HFFc6 (cell line): ENCODE data around the gene SH2D3C. TPM values are rescaled to one million over a fixed set of nuclear protein-coding genes. Genes with fewer than 3 reads are reported as not detected.
A peak's percentile ranks its signal among the peaks of the same experiment; 100 is the strongest.

ENCODE experiments used
- DNase-seq: peaks from one replicate; pipeline ENCODE4 v3.0.0-alpha.2; 2018
- H3K27ac Mint-ChIP-seq: 2 replicates; pipeline ENCODE4 v1.8.0; 2020; ENCODE audit warnings: mild to moderate bottlenecking, mixed read lengths
- H3K27me3 Mint-ChIP-seq: 2 replicates; pipeline ENCODE4 v1.8.0; 2021; ENCODE audit warnings: mild to moderate bottlenecking, moderate library complexity, mixed read lengths; ENCODE audit not compliant: insufficient read depth
- H3K36me3 Mint-ChIP-seq: 2 replicates; pipeline ENCODE4 v1.8.0; 2021; ENCODE audit warnings: low read depth, mixed read lengths
- H3K4me1 Mint-ChIP-seq: 2 replicates; pipeline ENCODE4 v1.8.0; 2020; ENCODE audit warnings: low read depth, mixed read lengths
- H3K4me3 Mint-ChIP-seq: 2 replicates; pipeline ENCODE4 v1.8.0; 2020; ENCODE audit warnings: mild to moderate bottlenecking, moderate library complexity, mixed read lengths
- H3K9me3 Mint-ChIP-seq: 2 replicates; pipeline ENCODE4 v1.8.0; 2020; ENCODE audit warnings: mild to moderate bottlenecking, mixed read lengths
- CTCF ChIP-seq: fragments of 200-600 bp; sonication (generic); IDR thresholded peaks from 2 replicates; pipeline ENCODE4 v1.5.0; 2021; ENCODE audit warnings: antibody characterized with exemption, mild to moderate bottlenecking
- total RNA-seq, 6 experiments: library from RNA; stranded (reverse); fragmentation: NEBNext Ultra II Directional; extraction: Animal tissue kit (Norgen Biotek cat#: 25700); gene quantifications; 2 replicates in 1 of 6; 3 replicates in 5 of 6; pipeline ENCODE4 v1.2.3, GENCODE V29; 2021

Gene SH2D3C
- total RNA-seq, 6 experiments from 2014 or later: not detected

- H3K27me3 Mint-ChIP-seq: peaks cover 32% of the 10 kb centered on the region
- peak overlapping the region; percentile 87; the same call in 1 of the 2 replicates for H3K4me3 Mint-ChIP-seq
- TF ChIP-seq CTCF: no peak
- H3K27ac Mint-ChIP-seq: no peak overlapping the region
- H3K36me3 Mint-ChIP-seq: no peaks in the 10 kb centered on the region
- no peaks in the 10 kb centered on the region for H3K9me3 Mint-ChIP-seq
- H3K4me1 Mint-ChIP-seq: peaks cover 8% of the 10 kb centered on the region
- no peak for DNase-seq
These were observed 8.4 kb downstream of the SH2D3C start for GRCh38 chr9:127769929-127770582.

- Mint-ChIP-seq H3K27ac (no peak overlapping the region), H3K9me3 (no peaks in the 10 kb centered on the region), H3K4me3 (no peak overlapping the region), H3K4me1 (peaks cover 8% of the 10 kb centered on the region), H3K27me3 (peaks cover 27% of the 10 kb centered on the region), H3K36me3 (no peaks in the 10 kb centered on the region)
- DNase-seq: no peak
- no peak for TF ChIP-seq CTCF
These were observed 9.4 kb downstream of the SH2D3C start for GRCh38 chr9:127769101-127769500.

- peaks cover 23% of the 10 kb centered on the region for H3K27me3 Mint-ChIP-seq
- TF ChIP-seq CTCF: no peak
These were observed 9.8 kb downstream of the SH2D3C start for GRCh38 chr9:127768698-127769097.

GRCh38 chr9:127767909-127768331, 10.5 kb downstream of the SH2D3C start:
- Mint-ChIP-seq H3K4me3 (no peak overlapping the region), H3K27ac (no peak overlapping the region), H3K9me3 (no peaks in the 10 kb centered on the region), H3K36me3 (no peaks in the 10 kb centered on the region), H3K4me1 (peaks cover 8% of the 10 kb centered on the region), H3K27me3 (peaks cover 20% of the 10 kb centered on the region)
- no peak for DNase-seq
- no peak for TF ChIP-seq CTCF

More at GRCh38 chr9:127768698-127769097, 9.8 kb downstream of the SH2D3C start:
- H3K36me3 Mint-ChIP-seq: no peaks in the 10 kb centered on the region
- DNase-seq: no peak
- no peak overlapping the region for H3K27ac Mint-ChIP-seq
- H3K9me3 Mint-ChIP-seq: no peaks in the 10 kb centered on the region
- no peak overlapping the region for H3K4me3 Mint-ChIP-seq
- H3K4me1 Mint-ChIP-seq: peaks cover 8% of the 10 kb centered on the region

GRCh38 chr9:127767410-127767809, 11.1 kb downstream of the SH2D3C start:
- no peak for DNase-seq
- no peak overlapping the region for H3K27ac Mint-ChIP-seq
- no peaks in the 10 kb centered on the region for H3K36me3 Mint-ChIP-seq
- peaks cover 21% of the 10 kb centered on the region for H3K27me3 Mint-ChIP-seq
- no peak for TF ChIP-seq CTCF
- no peak overlapping the region for H3K4me3 Mint-ChIP-seq
- peaks cover 8% of the 10 kb centered on the region for H3K4me1 Mint-ChIP-seq
- H3K9me3 Mint-ChIP-seq: no peaks in the 10 kb centered on the region
